Hepatocyte (in vitro differentiated cells): ENCODE data around the gene VWA8. TPM values are rescaled to one million over a fixed set of nuclear protein-coding genes. Genes with fewer than 3 reads are reported as not detected.
"Not testable (repeated sequence)": the region's sequence is repeated elsewhere in the genome, so short reads cannot be mapped to it uniquely, and the experiment has no call there.

Experiments used
- DNase-seq: peaks from one replicate; pipeline ENCODE4 v3.0.0-alpha.2; 2016; ENCODE audit warnings: low spot score
- H2AFZ ChIP-seq: fragments of 200-600 bp; sonication (generic); 2 replicates; pipeline ENCODE4 v1.6.0; 2016; ENCODE audit warnings: antibody characterized with exemption, mild to moderate bottlenecking
- H3K27ac ChIP-seq: fragments of 200-600 bp; sonication (generic); 2 replicates; pipeline ENCODE4 v1.5.1; 2016; ENCODE audit warnings: mild to moderate bottlenecking
- H3K27me3 ChIP-seq: fragments of 200-600 bp; sonication (generic); 2 replicates; pipeline ENCODE4 v1.6.1; 2016
- H3K36me3 ChIP-seq: fragments of 200-600 bp; sonication (generic); replicated peaks from 2 replicates; pipeline ENCODE4 v1.5.1; 2016; ENCODE audit warnings: low read depth; ENCODE audit not compliant: insufficient read depth
- H3K4me1 ChIP-seq: fragments of 200-600 bp; sonication (generic); 2 replicates; pipeline ENCODE4 v1.5.1; 2016; ENCODE audit warnings: mild to moderate bottlenecking, moderate library complexity; ENCODE audit not compliant: insufficient read depth
- H3K4me2 ChIP-seq: fragments of 200-600 bp; sonication (generic); 2 replicates; pipeline ENCODE4 v1.6.0; 2016
- H3K4me3 ChIP-seq: fragments of 200-600 bp; sonication (generic); 2 replicates; pipeline ENCODE4 v1.5.1; 2016; ENCODE audit warnings: mild to moderate bottlenecking
- H3K79me2 ChIP-seq: fragments of 200-600 bp; sonication (generic); 2 replicates; pipeline ENCODE4 v1.6.0; 2017; ENCODE audit warnings: mild to moderate bottlenecking
- H3K9me2 ChIP-seq: fragments of 200-600 bp; sonication (generic); replicated peaks from 2 replicates; pipeline ENCODE4 v1.6.0; 2017; ENCODE audit warnings: mild to moderate bottlenecking; ENCODE audit not compliant: insufficient read depth
- H3K9me3 ChIP-seq: fragments of 200-600 bp; sonication (generic); 2 replicates; pipeline ENCODE4 v1.5.1; 2016; ENCODE audit warnings: low read depth, mild to moderate bottlenecking
- H4K20me1 ChIP-seq: fragments of 200-600 bp; sonication (generic); 2 replicates; pipeline ENCODE4 v1.6.0; 2016; ENCODE audit warnings: mild to moderate bottlenecking; ENCODE audit not compliant: insufficient read depth, poor library complexity, severe bottlenecking
- EZH2 ChIP-seq: fragments of 200-600 bp; sonication (generic); IDR thresholded peaks from 2 replicates; pipeline ENCODE4 v1.6.1; 2016; ENCODE audit warnings: antibody characterized with exemption, mild to moderate bottlenecking, borderline replicate concordance
- EZH2phosphoT487 ChIP-seq: fragments of 200-600 bp; sonication (generic); IDR thresholded peaks from one replicate; pipeline ENCODE4 v1.6.1; 2018; ENCODE audit warnings: antibody characterized with exemption, mild to moderate bottlenecking, low read depth, moderate library complexity; ENCODE audit not compliant: unreplicated experiment, severe bottlenecking
- WGBS: methylation state at CpG from one replicate; pipeline ENCODE4 v1.1.6; 2016; ENCODE audit warnings: low lambda C conversion rate; ENCODE audit errors: missing lambda C conversion rate; 5-methylcytosine and 5-hydroxymethylcytosine counted together
- polyA plus RNA-seq: library from polyadenylated mRNA; unstranded; fragments of >200 nt; fragmentation: Nextera tagmentation; extraction: Ambion mirVana; gene quantifications from 2 replicates; pipeline ENCODE4 v1.2.1, GENCODE V29; 2016
- total RNA-seq: library from RNA; depleted of rRNA; stranded (reverse); fragments of >200 nt; gene quantifications from 2 replicates; pipeline ENCODE4 v1.2.3, GENCODE V29; 2014
- TF ChIP-seq, protein P1 (sequence below): fragments of 200-600 bp; sonication (generic); IDR thresholded peaks from 2 replicates; pipeline ENCODE4 v1.5.1; 2016; ENCODE audit warnings: antibody characterized with exemption, mild to moderate bottlenecking; ENCODE audit not compliant: poor library complexity

Gene VWA8
- total and polyA plus RNA-seq, 2 experiments from 2014 or later, result 4.9 to 19.5 TPM

DNA sequence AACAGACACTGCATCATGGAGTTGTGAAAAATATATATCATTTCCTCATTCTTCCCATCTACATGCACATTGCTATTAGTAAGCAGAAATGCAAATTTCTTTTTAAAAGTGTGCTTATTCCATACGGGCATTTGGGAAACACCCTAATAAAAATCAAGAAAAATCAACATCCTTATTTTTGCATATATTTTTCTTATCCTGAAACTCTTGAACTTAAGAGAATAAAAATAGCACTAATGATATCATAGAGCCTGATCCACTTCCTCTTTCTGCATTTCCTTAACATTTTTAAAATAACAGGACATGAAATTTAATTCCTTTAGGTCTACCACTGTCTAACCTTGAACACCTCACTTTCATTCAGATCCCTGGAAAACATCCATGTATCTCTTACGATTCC lies 123.3 kb downstream of the VWA8 start:
- WGBS, result 83% methylated on average over 2 of the region's 2 CpGs
- Histone ChIP-seq H3K4me3 (no peak overlapping the region), H3K36me3 (no peaks in the 10 kb centered on the region), H2AFZ (no peak overlapping the region), H4K20me1 (no peaks in the 10 kb centered on the region), H3K9me2 (no peaks in the 10 kb centered on the region), H3K9me3 (no peaks in the 10 kb centered on the region), H3K27ac (no peak overlapping the region), H3K4me1 (peaks cover 5% of the 10 kb centered on the region), H3K4me2 (no peak overlapping the region), H3K27me3 (no peaks in the 10 kb centered on the region), H3K79me2 (no peaks in the 10 kb centered on the region)
- TF ChIP-seq, protein P1, sequence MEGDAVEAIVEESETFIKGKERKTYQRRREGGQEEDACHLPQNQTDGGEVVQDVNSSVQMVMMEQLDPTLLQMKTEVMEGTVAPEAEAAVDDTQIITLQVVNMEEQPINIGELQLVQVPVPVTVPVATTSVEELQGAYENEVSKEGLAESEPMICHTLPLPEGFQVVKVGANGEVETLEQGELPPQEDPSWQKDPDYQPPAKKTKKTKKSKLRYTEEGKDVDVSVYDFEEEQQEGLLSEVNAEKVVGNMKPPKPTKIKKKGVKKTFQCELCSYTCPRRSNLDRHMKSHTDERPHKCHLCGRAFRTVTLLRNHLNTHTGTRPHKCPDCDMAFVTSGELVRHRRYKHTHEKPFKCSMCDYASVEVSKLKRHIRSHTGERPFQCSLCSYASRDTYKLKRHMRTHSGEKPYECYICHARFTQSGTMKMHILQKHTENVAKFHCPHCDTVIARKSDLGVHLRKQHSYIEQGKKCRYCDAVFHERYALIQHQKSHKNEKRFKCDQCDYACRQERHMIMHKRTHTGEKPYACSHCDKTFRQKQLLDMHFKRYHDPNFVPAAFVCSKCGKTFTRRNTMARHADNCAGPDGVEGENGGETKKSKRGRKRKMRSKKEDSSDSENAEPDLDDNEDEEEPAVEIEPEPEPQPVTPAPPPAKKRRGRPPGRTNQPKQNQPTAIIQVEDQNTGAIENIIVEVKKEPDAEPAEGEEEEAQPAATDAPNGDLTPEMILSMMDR, result no peak
- TF ChIP-seq EZH2phosphoT487 (no peak), EZH2 (no peak)
- no peak for DNase-seq

DNA sequence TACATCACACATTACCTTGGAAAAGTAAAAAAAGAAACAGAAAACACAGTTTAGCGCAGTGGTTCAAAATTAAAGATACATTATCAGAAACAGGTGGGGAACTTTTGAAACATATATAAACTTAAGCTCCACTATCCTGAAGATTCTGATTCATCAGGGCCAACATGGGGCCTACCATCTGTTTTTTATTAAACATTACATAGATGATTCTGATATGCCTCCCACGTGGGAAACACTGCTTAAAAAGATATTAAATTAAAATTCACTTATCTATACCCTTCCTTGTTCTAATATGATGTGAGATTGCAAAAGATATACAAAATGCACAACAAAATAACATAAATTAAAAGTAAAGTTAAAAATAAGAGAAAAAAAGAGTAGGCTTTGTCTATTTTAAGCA lies 125.0 kb downstream of the VWA8 start:
- Histone ChIP-seq H3K9me3 (no peaks in the 10 kb centered on the region), H3K4me1 (no peaks in the 10 kb centered on the region), H3K27me3 (no peaks in the 10 kb centered on the region), H3K27ac (no peak overlapping the region), H3K79me2 (no peaks in the 10 kb centered on the region), H3K36me3 (no peaks in the 10 kb centered on the region), H2AFZ (no peak overlapping the region), H4K20me1 (no peaks in the 10 kb centered on the region), H3K4me2 (no peak overlapping the region), H3K9me2 (no peaks in the 10 kb centered on the region), H3K4me3 (no peak overlapping the region)
- TF ChIP-seq, protein P1, result no peak
- no peak for TF ChIP-seq EZH2
- no peak for TF ChIP-seq EZH2phosphoT487
- WGBS, result 56% methylated on average over 2 of the region's 2 CpGs
- no peak for DNase-seq

DNA sequence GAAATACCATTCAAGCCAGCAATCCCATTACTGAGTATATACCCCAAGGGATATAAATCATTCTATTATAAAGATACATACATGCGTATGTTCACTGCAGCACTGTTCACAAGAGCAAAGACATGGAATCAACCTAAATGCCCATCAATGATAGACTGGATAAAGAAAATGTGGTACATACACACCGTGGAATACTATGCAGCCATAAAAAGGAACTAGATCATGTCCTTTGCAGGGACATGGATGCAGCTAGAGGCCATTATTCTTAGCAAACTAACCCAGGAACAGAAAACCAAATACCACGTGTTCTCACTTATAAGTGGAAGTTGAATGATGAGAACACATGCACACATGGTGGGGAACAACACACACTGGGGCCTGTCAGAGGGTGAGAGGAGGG lies 126.2 kb downstream of the VWA8 start:
- WGBS, result 97% methylated on average over 3 of the region's 3 CpGs
- H4K20me1 ChIP-seq, H3K27ac ChIP-seq, H3K79me2 ChIP-seq, H3K4me1 ChIP-seq, DNase-seq, H3K9me3 ChIP-seq, H3K4me2 ChIP-seq, H3K36me3 ChIP-seq, H2AFZ ChIP-seq, H3K4me3 ChIP-seq, H3K27me3 ChIP-seq, H3K9me2 ChIP-seq: not testable (repeated sequence)

DNA sequence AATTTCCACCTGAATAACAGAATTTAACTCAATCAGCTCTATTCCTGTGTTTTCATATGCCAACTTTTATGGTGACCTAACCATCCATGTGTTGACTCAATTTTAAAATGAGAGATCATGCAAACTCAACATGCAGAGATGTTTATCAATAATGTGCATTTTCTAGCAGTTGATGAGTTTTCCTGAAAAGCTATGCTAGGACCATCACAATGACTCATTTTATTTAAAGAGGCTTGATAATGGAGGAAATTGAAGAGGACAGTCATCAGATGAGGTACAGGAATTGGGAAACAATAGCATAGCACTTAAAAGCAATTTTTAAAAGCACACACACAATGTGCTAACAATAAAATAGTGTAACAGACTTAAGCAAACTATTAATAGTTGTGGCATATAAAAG lies 127.1 kb downstream of the VWA8 start:
- TF ChIP-seq, protein P1, result no peak
- TF ChIP-seq EZH2 (no peak), EZH2phosphoT487 (no peak)
- DNase-seq, result no peak
- Histone ChIP-seq H3K27ac (no peak overlapping the region), H3K4me3 (no peak overlapping the region), H3K4me2 (no peak overlapping the region), H3K27me3 (no peaks in the 10 kb centered on the region), H3K79me2 (no peaks in the 10 kb centered on the region), H3K9me2 (no peaks in the 10 kb centered on the region), H3K4me1 (no peaks in the 10 kb centered on the region), H3K36me3 (no peaks in the 10 kb centered on the region), H2AFZ (no peak overlapping the region), H4K20me1 (no peaks in the 10 kb centered on the region), H3K9me3 (no peaks in the 10 kb centered on the region)
